GM18870 (cell line): ENCODE data around the gene TRIM3.

Experiments
- ATAC-seq: cut with Tn5 transposase; IDR thresholded peaks from one replicate; pipeline ENCODE4 v1.9.1; 2021; ENCODE audit warnings: moderate library complexity; ENCODE audit not compliant: unreplicated experiment

Gene TRIM3

GRCh38 chr11:6442441-6442840 is 31.3 kb downstream of the TRIM3 start:
- no peak for ATAC-seq

DNA sequence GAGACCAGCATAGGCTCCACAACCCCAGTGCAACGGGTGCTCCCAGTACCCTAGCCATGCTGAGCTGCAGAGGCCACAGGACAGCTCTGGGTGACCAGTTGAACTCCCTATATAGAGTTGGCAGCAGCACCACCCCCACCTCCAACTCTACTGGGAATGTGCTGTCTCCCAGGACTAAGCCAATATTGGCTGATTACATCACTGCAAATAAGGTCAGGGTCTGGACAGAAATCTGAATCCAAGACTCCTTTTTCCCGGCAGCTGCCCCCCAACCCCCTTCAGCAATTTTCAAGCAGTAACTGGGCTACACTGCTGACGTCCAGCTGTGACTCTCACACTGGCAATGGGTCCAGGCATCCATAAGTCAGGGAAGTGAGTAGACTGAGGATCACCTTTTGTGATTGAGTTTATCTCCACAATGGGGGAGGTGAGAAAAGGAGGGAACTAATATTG is 32.8 kb downstream of the TRIM3 start, which contains the start of gene HPX:
TSS of gene HPX (minus strand) at position 82 of the 453 bp plus-strand sequence. CDS start at position 58, 24 bp downstream.
- no peak for ATAC-seq

DNA sequence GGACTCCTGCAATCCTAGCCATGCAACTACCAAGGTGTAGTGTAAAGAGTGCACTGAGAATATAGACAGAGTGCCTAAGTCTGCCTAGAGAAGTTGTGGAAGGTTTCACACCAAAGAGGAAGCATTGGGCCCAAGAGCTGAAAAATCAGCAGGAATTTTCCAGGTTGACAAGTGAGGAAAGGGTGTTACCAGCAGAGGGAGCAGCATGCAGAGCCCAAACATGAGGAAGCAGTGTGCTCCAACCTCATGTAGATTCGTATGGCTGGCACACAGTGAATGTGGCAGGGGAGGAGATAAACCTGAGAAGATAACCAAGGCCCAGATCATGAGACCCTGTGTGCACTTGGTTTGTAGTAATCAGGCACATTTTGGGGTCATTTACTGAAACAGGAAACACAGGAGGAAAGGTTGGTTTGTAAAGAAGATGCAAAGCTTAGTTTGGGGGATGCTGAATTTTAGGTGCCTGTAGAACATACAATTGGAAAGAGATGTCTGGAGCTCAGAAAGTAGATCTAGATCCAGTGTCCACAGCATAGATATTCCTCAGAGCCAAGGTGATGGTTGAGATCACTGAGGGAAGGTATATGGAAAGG is 34.7 kb downstream of the TRIM3 start:
- ATAC-seq: no peak

- no peak for ATAC-seq
These were observed 35.7 kb downstream of the TRIM3 start for GRCh38 chr11:6437993-6438392.

- no peak for ATAC-seq
These were observed 36.3 kb downstream of the TRIM3 start for GRCh38 chr11:6437423-6437822.

- ATAC-seq: no peak
These were observed 39.6 kb downstream of the TRIM3 start for GRCh38 chr11:6433998-6434660.

- ATAC-seq: no peak
These were observed 41.9 kb downstream of the TRIM3 start for GRCh38 chr11:6431861-6432260.

DNA sequence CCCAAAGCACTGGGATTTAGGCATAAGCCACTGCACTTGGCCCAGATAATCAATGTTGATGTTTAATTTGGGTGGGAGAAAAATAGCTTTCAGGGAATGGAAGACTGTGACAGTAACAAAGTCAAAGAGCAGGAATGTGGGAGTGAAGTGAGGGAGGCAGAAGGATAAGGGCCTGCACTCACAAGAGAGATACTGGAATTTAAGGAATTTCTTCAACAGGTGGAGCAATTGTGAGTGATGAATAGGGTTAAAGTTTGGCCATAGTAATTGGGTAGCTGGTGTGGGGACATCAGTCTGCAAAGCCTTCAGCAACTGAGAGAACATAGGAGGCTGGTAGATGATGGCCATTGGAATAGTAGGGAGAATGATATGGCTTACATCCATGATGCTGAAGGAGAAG is 46.2 kb downstream of the TRIM3 start:
- no peak for ATAC-seq

DNA sequence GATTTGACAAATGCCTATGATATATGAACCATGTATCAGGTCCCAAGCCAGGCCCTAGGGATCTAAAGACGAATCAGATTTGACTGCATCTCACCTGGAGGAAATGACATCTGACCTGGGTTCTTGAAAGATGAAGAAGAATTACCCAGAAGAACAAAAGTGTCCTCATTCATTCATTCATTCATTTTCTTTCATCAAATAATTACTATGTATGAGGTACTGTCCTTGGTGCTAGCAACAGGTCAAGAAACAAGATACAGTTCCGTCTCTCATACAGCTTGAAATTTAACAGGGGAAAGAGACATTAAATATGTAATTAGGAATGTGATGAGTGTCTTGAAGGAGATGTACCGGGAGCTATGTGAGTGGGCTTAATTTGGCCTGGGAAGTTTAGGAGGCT is 53.1 kb downstream of the TRIM3 start:
- ATAC-seq: no peak

DNA sequence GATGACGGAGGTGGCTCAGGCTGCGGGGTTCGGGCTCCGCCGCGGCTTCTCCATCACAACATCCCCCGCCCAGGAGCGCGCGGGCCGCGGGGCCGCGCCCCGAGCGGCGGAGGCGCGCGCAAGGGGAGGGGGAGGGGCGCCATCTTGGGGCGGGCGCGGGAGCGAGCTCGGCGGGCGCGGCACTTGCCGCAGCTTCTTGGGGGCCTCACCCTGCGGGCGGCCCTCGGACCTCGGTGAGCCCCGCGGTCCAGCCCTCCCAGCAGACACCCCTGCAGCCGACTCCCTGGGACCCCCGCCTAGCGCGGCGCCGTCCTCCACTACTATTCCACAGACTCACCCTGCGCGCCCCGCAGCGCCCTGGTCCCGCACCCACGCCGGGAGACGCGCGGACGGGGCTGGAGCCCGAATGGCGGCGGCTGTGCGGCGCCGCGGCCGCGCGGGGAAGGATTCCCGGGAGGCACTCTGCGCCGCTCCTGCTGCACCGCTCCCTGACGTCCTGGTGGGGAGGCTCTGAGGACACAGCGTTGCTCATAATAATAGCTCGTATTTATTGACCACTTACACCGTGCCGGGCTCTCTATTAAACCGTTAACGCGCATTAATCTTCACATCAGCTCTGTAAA is 54.6 kb downstream of the TRIM3 start, which contains the start of gene APBB1:
TSS of gene APBB1 (minus strand) at position 86 of the 623 bp plus-strand sequence. CDS start 7,747 bp downstream, outside the sequence.
- ATAC-seq: no peak

GRCh38 chr11:6418557-6419008 is 55.2 kb downstream of the TRIM3 start:
- no peak for ATAC-seq

- no peak for ATAC-seq
These were observed 55.7 kb downstream of the TRIM3 start for GRCh38 chr11:6417907-6418556.

DNA sequence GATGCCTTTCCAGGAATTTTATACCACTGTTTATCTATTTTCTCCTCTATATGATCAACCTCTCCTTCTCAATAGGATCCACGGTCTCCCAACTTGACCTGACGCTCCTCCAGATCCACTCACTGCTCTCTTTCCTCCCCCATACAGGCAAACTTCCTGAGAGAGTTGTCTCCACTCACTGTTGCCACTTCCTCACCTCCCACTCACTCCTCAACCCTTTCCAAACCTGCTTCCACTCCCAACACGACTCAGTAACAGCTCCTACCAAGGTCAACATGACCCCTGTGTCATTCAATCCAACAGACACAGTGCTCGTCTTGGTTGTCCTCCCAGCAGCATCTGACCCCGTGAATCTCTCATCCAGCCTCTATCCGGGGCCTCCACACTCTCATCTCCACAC is 57.9 kb downstream of the TRIM3 start:
- ATAC-seq: no peak

DNA sequence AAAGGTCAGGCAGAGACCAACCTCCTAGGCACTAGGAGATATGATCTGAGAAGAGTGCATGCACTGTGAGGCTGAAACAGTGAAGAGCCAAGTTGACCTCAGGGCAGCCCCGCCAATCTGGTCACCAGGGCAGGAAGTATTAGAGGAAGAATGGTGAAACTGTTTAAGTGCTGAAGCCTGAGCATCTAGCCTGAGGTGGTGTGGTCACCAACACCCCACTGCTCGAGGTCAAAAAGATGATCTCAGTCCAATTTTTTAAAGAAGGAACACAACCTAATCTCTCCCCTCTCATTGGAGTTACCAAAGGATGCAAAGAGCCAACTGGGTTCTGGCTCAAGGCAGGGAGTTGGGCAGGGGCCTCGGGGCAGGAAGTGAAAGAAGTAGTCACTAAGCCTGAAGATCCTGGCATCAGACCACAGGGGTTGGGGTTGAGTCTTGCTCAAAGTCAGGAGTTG is 58.8 kb downstream of the TRIM3 start:
- peak; percentile 43 for ATAC-seq

GRCh38 chr11:6413791-6414201 is 59.9 kb downstream of the TRIM3 start:
- no peak for ATAC-seq

DNA sequence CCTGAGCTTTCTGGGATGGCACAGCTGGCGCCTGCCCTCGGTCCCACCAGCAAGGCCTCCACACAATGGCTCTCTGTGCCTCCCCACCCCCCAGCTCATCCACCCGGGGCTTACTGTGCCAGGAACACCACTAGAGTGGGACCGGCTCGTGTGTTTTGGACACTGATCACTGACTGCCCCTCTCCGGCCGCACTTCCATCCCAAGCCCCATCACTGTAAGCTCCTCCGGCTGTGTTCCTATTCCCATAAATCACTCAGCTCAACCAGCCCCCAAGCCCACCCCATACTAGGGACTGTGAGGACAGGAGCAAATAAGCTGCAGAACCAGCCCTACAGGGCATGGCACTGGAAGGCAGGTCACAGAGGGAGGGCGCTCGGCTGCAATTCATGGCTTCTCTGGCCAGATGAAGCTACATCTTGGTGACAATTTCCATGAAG is 62.1 kb downstream of the TRIM3 start:
- no peak for ATAC-seq

DNA sequence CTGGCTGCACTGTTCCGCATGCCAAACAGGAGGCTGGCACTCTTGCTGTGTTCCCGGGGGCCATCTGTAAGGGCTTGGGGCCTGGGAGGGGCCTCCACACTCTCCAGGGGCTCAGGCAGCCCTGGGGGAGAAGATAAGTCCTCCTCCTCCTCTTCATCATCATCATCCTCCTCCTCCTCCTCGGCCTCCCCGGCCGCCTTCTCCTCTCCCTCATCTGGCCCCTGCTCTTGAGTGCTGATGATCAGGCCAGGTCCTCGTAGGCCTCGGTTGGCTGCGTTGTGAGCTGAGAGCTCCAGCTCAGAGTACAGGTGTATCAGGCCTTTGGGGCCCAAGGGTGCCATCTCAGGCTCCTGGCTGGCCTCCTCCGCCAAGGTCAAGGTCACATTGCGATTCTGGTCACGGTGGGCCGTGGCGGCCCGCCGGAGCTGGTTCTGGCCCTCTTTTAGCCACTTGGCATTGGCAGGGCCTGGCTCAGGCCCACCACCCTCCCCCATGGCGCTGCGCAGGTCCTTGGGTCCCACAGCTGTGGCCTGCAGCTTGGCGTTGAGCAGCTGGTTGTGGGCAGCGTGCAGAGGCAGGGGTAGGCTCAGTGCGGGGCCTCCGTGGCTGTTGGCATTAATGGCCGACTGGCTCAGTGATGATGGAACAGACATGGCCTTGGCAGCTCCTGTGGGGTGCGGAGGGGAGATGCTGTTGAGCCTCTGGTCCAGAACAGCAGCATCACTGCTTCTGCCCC is 62.9 kb downstream of the TRIM3 start:
- no peak for ATAC-seq

DNA sequence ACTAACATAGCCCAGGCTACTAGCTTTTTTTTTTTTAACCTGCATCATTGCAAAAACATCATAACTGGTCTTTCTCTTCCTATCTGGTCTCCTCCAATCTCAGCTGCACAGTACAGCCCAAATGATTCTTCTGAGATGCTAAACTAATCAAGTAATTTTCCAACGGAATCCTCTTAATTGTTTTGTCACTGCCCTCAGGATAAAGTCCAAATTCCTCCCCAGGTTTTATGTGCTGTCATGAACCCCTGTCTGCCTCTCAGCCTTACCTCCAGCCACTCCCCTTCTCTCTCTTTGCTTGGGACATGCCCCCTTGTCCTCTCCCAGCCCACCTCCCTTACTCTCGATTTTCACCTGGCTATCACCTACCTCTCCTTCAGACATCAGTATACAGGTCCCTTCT is 67.4 kb downstream of the TRIM3 start:
- no peak for ATAC-seq

- ATAC-seq: no peak
These were observed 67.9 kb downstream of the TRIM3 start for GRCh38 chr11:6405846-6406245.

DNA sequence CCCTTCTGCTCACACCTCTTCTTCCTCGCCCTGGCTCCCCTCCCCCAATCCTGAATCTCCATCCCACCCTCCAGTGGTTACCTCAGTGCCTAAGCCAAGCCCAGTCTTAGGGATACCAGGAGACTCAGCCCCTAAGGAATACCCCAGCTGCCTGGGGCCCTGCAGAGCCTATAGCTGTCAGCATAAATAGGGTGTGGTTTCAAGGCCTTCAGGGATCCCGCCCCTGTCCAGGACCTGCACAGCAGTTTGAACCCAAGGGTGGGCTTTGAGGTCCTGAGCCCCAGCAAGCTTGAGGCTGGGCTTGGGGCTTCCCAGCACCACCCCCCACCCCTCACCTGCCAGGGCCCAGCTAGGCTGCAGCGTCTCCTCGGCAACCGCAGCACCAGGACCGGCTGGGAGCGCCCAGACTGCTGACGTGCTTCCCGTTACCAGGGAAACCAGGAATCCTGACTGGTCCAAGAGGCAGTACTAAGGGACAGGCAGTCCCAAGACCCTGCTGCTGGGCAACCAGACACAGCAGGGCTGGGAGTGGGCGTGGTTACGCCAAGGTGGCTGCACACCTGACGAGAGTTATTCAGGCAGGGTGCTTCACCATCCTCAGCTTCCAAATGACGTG is 68.6 kb downstream of the TRIM3 start:
- ATAC-seq: no peak
